Activated CD4-positive, alpha-beta memory T cell treated with anti-CD3 and anti-CD28 coated beads for 36 hours (primary cell): ENCODE data around the gene MDM4. TPM values are rescaled to one million over a fixed set of nuclear protein-coding genes. Genes with fewer than 3 reads are reported as not detected.

ENCODE experiments used
- CTCF ChIA-PET: fragments of 350-600 bp; sonication (Branson Sonifier 250); formaldehyde crosslinking; loops from one replicate; lab custom pipeline; 2021; ENCODE audit warnings: antibody characterized with exemption, inconsistent platforms; lab: Charles Lee
- POLR2A ChIA-PET: fragments of 350-600 bp; sonication (Branson Sonifier 250); formaldehyde crosslinking; loops from one replicate; lab custom pipeline; 2021; ENCODE audit warnings: antibody characterized with exemption; lab: Charles Lee
- DNase-seq: peaks from one replicate; pipeline ENCODE4 v3.0.0-alpha.2; 2020
- H3K27ac Mint-ChIP-seq: one replicate; pipeline ENCODE4 v1.8.0; 2021; ENCODE audit warnings: mixed read lengths
- H3K27me3 Mint-ChIP-seq: one replicate; pipeline ENCODE4 v1.8.0; 2021; ENCODE audit warnings: mixed read lengths
- H3K36me3 Mint-ChIP-seq: one replicate; pipeline ENCODE4 v1.8.0; 2021; ENCODE audit warnings: mixed read lengths
- H3K4me1 Mint-ChIP-seq: one replicate; pipeline ENCODE4 v1.8.0; 2021; ENCODE audit warnings: low read depth, mixed read lengths
- H3K4me3 Mint-ChIP-seq: one replicate; pipeline ENCODE4 v1.8.0; 2021; ENCODE audit warnings: mild to moderate bottlenecking, mixed read lengths
- H3K9me3 Mint-ChIP-seq: one replicate; pipeline ENCODE4 v1.8.0; 2021; ENCODE audit warnings: mixed read lengths
- intact Hi-C: fragments of 100-400 bp; cut with micrococcal nuclease; formaldehyde crosslinking; loops from one replicate; pipeline ENCODE4 v1.15.1; 2023
- total RNA-seq, 2 experiments: library from RNA; stranded (reverse); gene quantifications; one replicate each; pipeline ENCODE4 v1.2.3, GENCODE V29; 2021

MDM4 gene
- total RNA-seq, 2 experiments from 2014 or later, result 88.0 to 90.8 TPM

DNA sequence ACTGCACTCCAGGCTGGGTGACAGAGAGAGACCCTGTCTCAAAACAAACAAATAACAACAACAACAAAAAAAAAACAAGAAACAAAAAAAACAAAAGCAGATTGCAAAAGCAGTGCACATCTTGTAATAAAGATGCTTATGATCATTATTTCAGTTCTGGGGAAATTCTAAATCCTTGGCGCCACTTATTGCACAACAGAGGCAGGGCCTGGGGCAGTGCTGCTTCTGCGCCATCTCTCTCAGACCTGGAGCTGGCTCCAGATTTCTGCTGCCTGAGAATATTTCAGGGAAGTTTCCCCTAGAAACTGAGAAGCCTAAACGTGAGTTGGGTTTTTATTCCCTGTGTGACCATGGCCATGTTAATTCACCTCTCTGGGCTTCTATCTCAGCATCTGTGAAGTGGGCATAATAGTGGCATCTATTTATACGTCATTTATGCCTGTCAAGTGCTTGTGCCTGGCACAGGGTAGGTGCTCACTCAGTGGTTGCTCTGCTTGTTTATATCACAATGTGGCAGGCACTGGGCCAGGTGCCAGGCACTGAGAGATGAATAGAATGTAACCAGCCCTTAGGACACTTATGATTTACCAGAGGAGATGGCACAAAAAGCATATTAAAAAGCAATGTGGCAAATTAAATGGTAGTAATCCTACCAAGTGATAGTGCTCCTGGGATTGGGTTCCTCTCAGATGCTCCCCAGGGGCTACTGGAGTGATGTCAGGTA, 67.9 kb downstream of the MDM4 start:
- POLR2A ChIA-PET, result no interaction called here
- DNase-seq, result no peak
- Mint-ChIP-seq H3K27ac (no peak overlapping the region), H3K27me3 (no peaks in the 10 kb centered on the region), H3K4me1 (peaks cover 18% of the 10 kb centered on the region), H3K4me3 (no peak overlapping the region), H3K9me3 (no peaks in the 10 kb centered on the region), H3K36me3 (peaks cover 7% of the 10 kb centered on the region)
- intact Hi-C loops, result no loop called here
- CTCF ChIA-PET, result no interaction called here

DNA sequence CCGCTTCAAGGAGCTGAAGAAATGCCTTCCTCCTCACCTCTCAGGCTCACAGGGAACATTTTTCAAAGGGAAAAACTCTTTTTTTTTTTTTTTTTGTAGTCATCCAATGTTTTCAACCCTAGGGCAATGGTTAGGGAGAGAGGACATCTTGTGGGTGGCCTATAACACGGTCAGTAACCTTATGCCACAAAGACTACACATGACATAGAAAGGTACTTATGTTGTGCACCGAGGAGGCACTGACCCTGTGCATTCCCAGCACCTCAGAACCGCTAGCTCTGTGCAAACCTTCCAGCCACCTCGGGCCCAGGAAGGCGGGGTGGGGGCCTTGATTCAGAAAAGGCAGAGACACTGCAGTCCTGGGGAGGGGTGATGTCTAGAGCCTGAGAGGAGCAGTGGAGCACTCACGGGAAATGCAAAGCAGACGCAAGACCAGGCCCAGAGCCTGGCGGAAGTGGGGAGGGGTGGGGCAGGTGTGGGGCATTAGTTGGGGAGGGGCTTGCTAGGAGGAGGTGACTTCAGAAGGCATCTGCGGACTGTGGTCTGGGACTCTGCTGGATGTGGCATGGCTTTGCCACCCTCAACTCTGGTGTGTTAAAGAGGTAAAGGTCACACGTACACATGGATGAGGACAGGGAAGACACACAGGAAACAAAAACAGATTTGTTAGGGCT, 68.6 kb downstream of the MDM4 start:
- no peak overlapping the region for H3K27ac Mint-ChIP-seq
- no peak overlapping the region for H3K4me3 Mint-ChIP-seq
- peak; percentile 41 for DNase-seq
- H3K27me3 Mint-ChIP-seq, result no peaks in the 10 kb centered on the region
- H3K36me3 Mint-ChIP-seq, result peaks cover 7% of the 10 kb centered on the region
- POLR2A ChIA-PET, result no interaction called here
- peaks cover 10% of the 10 kb centered on the region for H3K4me1 Mint-ChIP-seq
- H3K9me3 Mint-ChIP-seq, result no peaks in the 10 kb centered on the region
- CTCF ChIA-PET, result no interaction called here
- intact Hi-C loops, result no loop called here

DNA sequence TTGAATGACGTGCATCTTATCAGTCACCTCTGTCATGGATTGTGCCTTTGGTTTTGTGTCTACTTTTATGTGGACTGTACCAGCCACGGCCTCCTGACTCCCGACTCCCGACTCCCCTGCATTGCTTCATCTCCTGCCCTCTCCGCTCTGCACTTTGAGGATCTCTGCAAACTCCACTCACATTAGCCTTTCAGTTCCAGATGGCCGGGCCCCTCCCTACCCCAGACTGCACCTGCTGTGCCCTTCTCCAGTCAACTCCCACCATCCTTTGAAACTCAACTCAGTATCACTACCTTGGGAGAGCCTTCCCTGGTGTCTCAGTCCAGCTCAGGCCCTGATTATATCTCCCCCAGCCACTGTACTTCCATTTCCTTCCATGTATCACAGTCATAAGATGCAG, 71.4 kb downstream of the MDM4 start:
- Mint-ChIP-seq H3K4me1 (peaks cover 2% of the 10 kb centered on the region), H3K27ac (no peak overlapping the region), H3K27me3 (no peaks in the 10 kb centered on the region), H3K36me3 (no peaks in the 10 kb centered on the region), H3K9me3 (no peaks in the 10 kb centered on the region), H3K4me3 (no peak overlapping the region)
- CTCF ChIA-PET, result interaction anchor here (1.0 to 1.9 kb wide), 3 partner anchors 22 to 219 kb away, joined by 3 to 7 read pairs (median 3); no protein-coding TSS in a partner anchor
- DNase-seq, result no peak
- POLR2A ChIA-PET, result interaction anchor here (0.6 kb wide), 1 partner anchor 220 kb away, joined by 3 read pairs; no protein-coding TSS in a partner anchor
- intact Hi-C loops, result no loop called here

- no peak overlapping the region for H3K4me3 Mint-ChIP-seq
- POLR2A ChIA-PET, result no interaction called here
Observed at GRCh38 chr1:204588826-204589225, 72.6 kb downstream of the MDM4 start.

DNA sequence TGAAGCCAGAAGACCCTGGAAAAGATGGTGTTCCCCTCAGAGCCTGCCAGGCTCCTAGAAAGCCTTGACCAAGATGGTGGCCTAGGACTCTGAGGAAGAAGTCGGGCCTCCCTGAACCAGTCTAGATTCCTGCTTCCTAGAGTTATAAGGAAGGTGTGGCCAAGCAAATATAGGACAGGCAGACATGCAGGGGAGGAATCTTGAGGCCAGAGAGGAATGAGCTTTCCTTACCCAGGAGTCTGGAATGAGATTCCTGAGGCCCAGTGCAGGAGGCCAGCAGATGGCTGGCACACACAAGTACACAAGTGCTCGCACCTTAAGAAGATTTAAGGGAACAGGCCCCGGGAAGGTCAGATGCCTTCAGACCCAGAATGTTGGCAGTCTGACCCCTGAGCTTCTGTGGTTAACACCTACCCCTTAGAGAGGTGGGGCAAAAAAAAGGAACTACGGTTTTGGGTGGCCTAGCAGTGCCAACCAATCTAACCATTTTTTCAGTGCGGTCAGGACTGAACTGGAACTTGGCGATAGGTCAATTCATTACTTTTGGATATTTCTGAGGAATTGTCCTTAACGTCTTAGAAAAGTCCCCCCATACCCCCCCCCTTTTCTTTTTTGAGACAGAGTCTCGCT, 73.3 kb downstream of the MDM4 start:
- Mint-ChIP-seq H3K9me3 (no peaks in the 10 kb centered on the region), H3K36me3 (no peaks in the 10 kb centered on the region), H3K4me1 (peaks cover 2% of the 10 kb centered on the region), H3K4me3 (no peak overlapping the region), H3K27ac (no peak overlapping the region), H3K27me3 (no peaks in the 10 kb centered on the region)
- intact Hi-C loops, result no loop called here
- no peak for DNase-seq
- CTCF ChIA-PET, result interaction anchor here (1.9 kb wide), 1 partner anchor 217 kb away, joined by 7 read pairs; no protein-coding TSS in a partner anchor
- POLR2A ChIA-PET, result no interaction called here

More at GRCh38 chr1:204588826-204589225, 72.6 kb downstream of the MDM4 start:
- CTCF ChIA-PET, result interaction anchor here (1.9 kb wide), 1 partner anchor 218 kb away, joined by 7 read pairs; no protein-coding TSS in a partner anchor
- DNase-seq, result no peak
- intact Hi-C loops, result no loop called here
- Mint-ChIP-seq H3K4me1 (peaks cover 2% of the 10 kb centered on the region), H3K27me3 (no peaks in the 10 kb centered on the region), H3K27ac (no peak overlapping the region), H3K9me3 (no peaks in the 10 kb centered on the region), H3K36me3 (no peaks in the 10 kb centered on the region)

GRCh38 chr1:204591473-204592090, 75.4 kb downstream of the MDM4 start:
- Mint-ChIP-seq H3K27me3 (no peaks in the 10 kb centered on the region), H3K27ac (no peak overlapping the region), H3K4me3 (no peak overlapping the region), H3K36me3 (no peaks in the 10 kb centered on the region), H3K4me1 (no peaks in the 10 kb centered on the region), H3K9me3 (no peaks in the 10 kb centered on the region)
- intact Hi-C loops, result no loop called here
- POLR2A ChIA-PET, result no interaction called here
- CTCF ChIA-PET, result interaction anchor here (1.3 kb wide), 1 partner anchor 215 kb away, joined by 3 read pairs; no protein-coding TSS in a partner anchor
- DNase-seq, result no peak

GRCh38 chr1:204592246-204592948, 76.2 kb downstream of the MDM4 start:
- DNase-seq, result no peak
- Mint-ChIP-seq H3K4me3 (no peak overlapping the region), H3K36me3 (no peaks in the 10 kb centered on the region), H3K27me3 (no peaks in the 10 kb centered on the region), H3K9me3 (no peaks in the 10 kb centered on the region), H3K27ac (no peak overlapping the region), H3K4me1 (no peaks in the 10 kb centered on the region)
- CTCF ChIA-PET, result interaction anchor here (1.3 kb wide), 1 partner anchor 214 kb away, joined by 3 read pairs; no protein-coding TSS in a partner anchor
- POLR2A ChIA-PET, result no interaction called here
- intact Hi-C loops, result no loop called here

DNA sequence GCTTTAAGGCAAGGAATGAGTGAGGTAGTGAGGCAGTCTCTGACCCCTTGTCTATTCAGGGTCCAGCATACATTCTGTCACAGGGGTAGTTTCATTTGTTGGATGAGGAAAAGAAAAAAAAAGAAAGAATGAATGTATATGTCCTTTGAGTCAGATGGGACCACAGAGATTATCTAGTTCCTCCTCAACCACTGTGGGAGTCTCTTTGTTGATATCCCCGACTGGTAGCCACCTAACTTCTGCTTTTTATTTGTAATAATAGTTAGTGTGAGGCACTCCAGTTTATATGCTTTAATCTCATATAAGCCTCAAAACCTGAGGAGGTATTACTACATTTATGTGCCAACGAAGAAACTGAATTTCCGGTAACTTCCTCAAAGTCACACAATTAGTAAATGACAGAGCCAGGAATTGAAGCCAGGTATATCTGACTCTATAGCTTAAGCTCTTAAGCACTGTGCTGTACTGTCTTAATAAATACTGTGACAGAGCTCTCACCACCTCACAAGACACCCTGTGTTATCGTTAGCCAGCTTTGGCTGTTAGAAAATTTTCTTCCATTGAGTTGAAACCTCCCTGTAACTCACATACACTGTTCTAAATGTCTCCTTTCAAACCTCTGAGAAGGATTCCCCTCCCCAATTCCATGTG, 82.2 kb downstream of the MDM4 start:
- CTCF ChIA-PET, result no interaction called here
- no peaks in the 10 kb centered on the region for H3K4me1 Mint-ChIP-seq
- DNase-seq, result no peak
- POLR2A ChIA-PET, result no interaction called here
- intact Hi-C loops, result no loop called here
- no peak overlapping the region for H3K27ac Mint-ChIP-seq
- H3K36me3 Mint-ChIP-seq, result peaks cover 2% of the 10 kb centered on the region
- no peaks in the 10 kb centered on the region for H3K27me3 Mint-ChIP-seq
- H3K9me3 Mint-ChIP-seq, result no peaks in the 10 kb centered on the region
- H3K4me3 Mint-ChIP-seq, result no peak overlapping the region

DNA sequence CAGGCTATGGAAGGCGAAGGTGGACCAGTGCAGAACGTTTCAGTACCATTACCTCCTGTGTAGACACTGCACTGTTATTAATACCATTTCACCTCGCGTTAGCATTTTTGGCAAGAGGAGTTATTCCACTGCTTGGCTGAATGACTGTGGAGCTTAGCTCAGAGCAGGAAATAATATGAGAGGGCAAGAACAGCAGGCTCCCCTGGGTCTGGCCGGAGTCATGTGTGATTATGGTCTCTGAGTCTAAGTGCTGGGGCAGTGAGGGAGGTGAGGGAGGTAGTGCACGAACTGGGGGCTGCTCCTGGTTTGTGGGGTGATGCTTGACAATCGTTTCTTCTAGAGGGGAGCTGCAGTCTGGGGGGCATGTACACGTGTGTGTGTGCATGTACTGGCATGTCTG, 82.9 kb downstream of the MDM4 start:
- ChIA-PET POLR2A (no interaction called here), CTCF (no interaction called here)
- Mint-ChIP-seq H3K27me3 (no peaks in the 10 kb centered on the region), H3K36me3 (peaks cover 2% of the 10 kb centered on the region), H3K27ac (no peak overlapping the region), H3K9me3 (no peaks in the 10 kb centered on the region), H3K4me3 (no peak overlapping the region), H3K4me1 (no peaks in the 10 kb centered on the region)
- intact Hi-C loops, result no loop called here
- DNase-seq, result no peak

GRCh38 chr1:204599596-204599995, 83.4 kb downstream of the MDM4 start:
- ChIA-PET POLR2A (no interaction called here), CTCF (no interaction called here)
- peaks cover 2% of the 10 kb centered on the region for H3K36me3 Mint-ChIP-seq
- no peak overlapping the region for H3K27ac Mint-ChIP-seq
- H3K27me3 Mint-ChIP-seq, result no peaks in the 10 kb centered on the region
- no peaks in the 10 kb centered on the region for H3K4me1 Mint-ChIP-seq
- DNase-seq, result no peak
- intact Hi-C loops, result no loop called here
- H3K9me3 Mint-ChIP-seq, result no peaks in the 10 kb centered on the region
- no peak overlapping the region for H3K4me3 Mint-ChIP-seq

- DNase-seq, result no peak
- no peak overlapping the region for H3K4me3 Mint-ChIP-seq
- CTCF ChIA-PET, result interaction anchor here (0.6 to 1.2 kb wide), 2 partner anchors 147 to 154 kb away, joined by 3 read pairs; no protein-coding TSS in a partner anchor
- H3K36me3 Mint-ChIP-seq, result peaks cover 2% of the 10 kb centered on the region
- POLR2A ChIA-PET, result no interaction called here
- intact Hi-C loops, result no loop called here
- H3K27me3 Mint-ChIP-seq, result no peaks in the 10 kb centered on the region
- no peaks in the 10 kb centered on the region for H3K4me1 Mint-ChIP-seq
- H3K9me3 Mint-ChIP-seq, result no peaks in the 10 kb centered on the region
- H3K27ac Mint-ChIP-seq, result no peak overlapping the region
Observed at GRCh38 chr1:204600203-204600602, 84.0 kb downstream of the MDM4 start.
